GM19035 (cell line): ENCODE results near the gene IL27RA.
A peak's percentile ranks its signal among the peaks of the same experiment; 100 is the strongest.

ENCODE experiments used
- ATAC-seq: cut with Tn5 transposase; IDR thresholded peaks from one replicate; pipeline ENCODE4 v1.9.1; 2021; ENCODE audit not compliant: unreplicated experiment

The IL27RA gene

DNA sequence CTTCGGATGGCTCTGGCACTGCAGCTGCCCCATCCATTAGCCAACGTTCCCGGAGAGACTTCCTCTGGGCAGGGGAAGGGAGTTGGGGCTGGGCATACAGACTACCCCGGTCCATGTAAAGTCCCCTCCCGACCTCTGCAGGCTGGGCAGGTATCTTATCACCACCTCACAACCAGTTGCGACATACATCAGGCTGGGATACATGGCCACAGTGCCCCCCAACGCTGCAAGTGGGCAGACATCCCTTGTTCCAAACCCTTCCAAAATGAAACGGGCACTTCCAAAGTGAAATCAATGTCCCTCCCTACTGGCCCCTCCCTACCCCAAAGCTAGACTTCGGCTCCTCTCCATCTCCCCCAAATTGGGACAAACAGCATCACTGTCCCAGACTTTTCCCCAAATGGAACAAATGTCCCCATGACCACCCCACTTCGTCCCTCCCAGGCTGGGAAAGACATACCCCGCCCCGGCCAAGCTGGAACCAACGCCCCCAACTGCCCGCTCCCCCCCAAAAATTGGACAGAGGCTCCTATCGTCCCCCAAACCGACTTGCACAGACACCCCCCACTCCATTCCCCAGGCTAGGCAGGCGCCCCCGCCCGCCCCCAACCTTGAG lies 25.3 kb downstream of the IL27RA start:
- ATAC-seq = no peak

DNA sequence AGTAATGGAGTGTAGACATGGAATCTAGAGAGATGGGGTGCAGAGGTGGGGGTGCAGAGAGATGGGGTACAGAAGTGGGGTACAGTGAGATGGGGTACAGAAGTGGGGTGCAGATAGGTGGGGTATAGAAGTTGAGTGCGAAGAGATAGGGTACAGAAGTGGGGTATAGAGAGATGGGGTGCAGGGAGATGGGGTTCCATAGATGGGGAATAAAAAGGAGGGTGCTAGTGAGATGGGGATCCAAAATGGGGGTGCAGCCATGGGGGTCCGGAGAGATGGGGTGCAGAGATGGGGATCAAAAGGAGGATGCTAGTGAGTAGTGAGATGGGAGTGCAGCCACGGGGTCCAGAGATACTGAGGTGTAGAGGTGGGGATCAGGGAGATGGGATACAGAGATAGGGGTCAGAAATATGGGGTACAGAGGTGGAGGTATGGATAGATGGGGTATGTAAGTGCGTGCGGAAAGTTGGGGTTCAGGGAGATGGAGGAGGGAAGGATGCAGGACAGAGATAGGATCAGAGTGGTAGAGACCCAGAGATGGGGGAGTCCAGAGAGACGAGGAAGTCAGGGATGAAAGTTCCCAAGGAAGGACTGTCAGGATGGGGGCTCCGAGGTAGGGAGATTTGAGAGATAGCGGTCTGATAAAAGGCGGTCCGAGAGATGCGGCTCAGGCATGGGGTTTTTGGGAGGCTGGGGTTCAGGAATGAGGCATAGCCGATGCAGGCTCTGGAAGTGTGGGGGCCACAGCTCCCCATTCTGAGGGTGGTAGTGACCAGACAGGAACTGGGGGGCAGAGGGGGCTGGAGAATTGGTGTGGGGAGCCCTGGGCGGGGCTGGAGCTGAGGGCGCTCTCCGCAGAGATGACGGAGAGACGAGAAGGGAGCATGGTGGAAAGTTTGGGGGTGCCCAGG lies 26.9 kb downstream of the IL27RA start:
- no peak for ATAC-seq

DNA sequence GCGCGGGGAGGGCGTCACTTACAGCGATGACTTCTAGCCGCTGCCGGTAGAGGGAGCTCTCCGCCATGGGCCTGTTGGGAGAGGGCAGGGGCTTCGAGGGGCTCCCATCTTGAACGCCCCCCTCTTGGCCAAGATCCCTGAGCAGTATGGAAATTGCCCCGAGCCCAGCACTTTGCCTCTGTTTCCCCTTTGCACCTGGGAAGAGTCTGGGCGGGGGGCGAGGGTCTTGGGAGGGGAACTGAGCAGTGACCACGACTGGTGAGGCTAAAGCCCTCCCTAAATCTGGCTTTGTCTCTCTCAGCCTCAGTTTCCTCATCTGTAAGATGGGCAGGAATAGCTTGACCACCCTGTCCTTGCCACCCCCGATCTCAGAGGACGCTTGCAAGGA lies 27.5 kb downstream of the IL27RA start:
- ATAC-seq = no peak

DNA sequence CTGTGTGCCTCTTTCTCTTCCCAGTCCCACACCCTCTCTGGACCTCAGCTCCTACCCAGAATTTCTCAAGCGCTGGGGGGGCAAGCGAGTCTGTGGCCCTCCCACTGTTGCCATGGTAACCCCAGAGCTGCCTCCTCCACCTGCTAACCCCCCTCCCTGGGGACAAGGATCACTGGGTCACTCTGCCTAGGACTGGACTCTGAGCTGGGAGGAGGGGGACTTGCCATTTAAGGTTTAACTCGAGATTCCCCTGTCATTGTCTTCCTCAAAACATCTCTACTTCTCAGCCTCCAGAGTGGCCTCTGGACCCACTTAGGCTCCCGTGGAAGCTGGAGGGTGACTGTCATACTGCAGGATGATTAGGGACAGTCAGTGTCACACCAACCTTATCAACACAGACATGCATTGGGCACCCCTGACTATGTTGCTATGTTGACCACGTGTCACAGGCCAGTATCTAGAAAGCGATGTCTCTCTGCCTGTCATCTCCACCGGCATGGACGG lies 28.1 kb downstream of the IL27RA start:
- ATAC-seq = no peak

DNA sequence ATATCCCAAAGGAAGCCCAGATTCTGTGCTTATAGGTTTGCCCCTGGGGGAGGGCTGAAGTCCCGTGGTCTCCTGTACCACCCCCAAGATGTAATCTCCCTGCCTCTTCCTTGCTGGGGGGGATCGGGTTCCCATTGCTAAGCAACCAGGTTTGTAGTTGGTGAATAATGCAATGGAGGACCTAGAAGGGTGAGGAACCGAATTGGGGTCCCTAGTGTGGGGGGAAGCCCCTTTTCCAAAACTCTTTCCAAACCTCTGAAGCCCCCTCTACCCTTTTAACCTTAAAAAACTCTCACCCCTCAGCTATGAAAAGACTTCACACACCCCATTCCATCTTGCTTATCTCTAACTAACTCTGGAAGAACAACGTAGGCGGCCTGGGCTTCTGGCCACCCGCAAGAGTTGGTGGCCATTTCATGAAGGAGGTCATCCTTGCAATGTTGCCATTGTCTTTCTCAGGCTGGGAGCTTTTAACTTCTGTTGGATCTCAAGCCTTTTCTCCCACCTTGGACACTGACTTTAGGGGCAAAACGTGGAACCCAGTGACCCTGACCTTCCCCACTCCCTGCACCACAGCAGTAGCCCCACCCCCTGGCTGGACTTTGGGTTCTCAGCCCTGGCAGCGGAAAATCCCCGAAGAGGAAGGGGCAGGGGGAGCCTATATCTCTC lies 29.7 kb downstream of the IL27RA start:
- ATAC-seq = no peak

DNA sequence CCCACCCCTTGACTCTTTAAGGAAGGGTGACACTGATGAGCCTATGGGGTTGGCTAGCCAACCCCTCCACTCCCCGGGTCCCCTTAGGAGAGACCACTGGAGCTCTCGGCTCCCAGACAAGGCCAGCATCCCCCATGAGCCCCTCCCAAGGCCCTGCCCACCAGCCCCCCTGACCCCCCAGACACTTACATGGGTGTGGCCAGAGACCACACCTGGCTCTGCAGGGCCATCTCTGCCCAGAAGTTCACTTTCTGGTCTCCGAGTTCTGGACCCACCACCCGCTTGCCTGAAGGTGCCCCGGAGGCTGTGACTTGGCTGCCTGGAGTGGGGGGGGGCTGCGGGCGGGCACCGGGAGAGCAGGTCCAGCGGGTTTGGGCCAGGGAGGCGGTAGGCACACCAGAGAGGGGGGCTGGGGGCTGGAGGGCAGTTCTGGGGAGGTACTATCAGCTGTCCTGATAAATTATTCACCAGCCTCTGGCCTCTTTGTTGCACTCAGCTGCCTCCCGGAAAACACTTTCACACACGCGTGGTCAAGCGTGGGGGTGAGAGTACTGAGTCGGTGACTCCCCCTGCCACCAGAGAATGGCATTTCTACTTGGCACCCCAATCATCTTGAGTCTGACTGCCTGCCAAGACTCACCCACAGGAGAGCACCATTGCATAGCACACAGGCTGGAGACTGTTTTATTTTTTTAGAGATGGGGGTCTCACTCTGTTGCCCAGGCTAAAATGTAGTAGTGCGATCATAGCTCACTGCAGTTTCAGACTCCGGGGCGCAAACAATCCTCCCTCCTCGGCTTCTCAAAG lies 30.4 kb downstream of the IL27RA start, which contains the start of gene PALM3:
Gene PALM3, minus strand, starts transcription at position 326 of the 807 bp plus-strand sequence. Its CDS starts 96 bp downstream, at position 230.
- no peak for ATAC-seq

DNA sequence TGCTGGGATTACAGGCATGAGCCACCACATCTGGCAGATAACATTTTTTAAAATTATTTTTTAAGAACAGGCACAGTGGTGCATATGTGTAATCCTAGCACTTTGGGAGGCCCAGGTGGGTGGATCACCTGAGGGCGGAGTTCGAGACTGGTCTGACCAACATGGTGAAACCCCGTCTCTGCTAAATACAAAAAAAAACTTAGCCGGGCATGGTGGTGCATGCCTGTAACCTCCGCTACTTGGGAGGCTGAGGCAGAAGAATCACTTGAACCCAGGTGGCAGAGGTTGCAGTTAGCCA lies 30.9 kb downstream of the IL27RA start:
- ATAC-seq = no peak

DNA sequence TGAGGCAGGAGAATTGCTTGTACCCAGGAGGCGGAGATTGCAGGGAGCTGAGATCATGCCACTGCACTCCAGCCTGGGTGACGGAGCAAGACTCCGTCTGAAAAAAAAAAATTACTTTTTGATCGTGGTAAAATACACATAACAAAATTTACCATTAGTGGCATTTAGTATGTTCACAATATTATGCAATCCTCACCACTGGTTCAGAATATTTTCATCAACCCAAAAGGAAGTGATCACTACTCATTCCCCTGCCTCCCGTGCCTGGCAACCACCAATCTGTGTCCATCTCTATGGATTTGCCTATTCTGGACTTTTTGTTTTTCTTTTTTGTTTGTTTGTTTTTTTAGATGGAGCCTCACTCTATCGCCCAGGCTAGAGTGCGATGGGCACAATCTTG lies 31.5 kb downstream of the IL27RA start:
- no peak for ATAC-seq

DNA sequence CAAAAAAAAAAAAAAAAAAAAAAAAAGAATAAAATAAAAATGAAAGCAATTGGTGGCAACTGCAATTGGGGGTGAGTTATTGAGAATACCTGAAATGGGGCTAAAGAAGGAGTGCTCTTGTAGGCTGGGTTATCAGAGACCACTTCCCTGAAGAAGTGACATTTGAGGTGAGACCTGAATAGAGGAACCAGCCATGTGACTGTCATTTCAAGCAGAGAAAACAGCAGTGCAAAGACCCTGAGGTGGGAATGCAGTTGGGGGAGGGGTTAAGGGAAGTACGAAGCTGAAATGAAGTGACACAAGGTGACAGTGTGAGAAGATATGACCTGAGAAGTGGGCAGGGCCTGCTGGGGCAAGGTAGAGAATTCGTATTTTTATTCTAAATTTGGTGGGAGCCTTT lies 34.6 kb downstream of the IL27RA start:
- no peak for ATAC-seq

DNA sequence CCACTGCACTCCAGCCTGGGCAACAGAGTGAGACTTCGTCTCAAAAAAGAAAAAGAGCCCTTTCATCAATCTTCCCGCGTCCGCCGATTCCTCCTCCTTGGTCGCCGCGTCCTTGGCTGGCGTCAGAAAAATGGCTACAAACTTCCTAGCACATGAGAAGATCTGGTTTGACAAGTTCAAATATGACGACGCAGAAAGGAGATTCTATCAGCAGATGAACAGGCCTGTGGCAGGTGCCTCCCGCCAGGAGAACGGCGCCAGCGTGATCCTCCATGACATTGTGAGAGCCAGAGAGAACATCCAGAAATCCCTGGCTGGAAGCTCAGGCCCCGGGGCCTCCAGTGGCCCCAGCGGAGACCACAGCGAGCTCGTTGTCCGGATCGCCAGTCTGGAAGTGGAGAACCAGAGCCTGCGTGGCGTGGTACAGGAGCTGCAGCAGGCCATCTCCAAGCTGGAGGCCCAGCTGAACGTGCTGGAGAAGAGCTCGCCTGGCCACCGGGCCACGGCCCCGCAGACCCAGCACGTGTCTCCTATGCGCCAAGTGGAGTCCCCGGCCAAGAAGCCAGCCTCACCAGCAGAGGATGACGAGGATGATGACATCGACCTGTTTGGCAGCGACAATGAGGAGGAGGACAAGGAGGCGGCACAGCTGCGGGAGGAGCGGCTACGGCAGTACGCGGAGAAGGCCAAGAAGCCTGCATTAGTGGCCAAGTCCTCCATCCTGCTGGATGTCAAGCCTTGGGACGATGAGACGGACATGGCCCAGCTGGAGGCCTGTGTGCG lies 38.9 kb downstream of the IL27RA start:
- ATAC-seq = no peak

DNA sequence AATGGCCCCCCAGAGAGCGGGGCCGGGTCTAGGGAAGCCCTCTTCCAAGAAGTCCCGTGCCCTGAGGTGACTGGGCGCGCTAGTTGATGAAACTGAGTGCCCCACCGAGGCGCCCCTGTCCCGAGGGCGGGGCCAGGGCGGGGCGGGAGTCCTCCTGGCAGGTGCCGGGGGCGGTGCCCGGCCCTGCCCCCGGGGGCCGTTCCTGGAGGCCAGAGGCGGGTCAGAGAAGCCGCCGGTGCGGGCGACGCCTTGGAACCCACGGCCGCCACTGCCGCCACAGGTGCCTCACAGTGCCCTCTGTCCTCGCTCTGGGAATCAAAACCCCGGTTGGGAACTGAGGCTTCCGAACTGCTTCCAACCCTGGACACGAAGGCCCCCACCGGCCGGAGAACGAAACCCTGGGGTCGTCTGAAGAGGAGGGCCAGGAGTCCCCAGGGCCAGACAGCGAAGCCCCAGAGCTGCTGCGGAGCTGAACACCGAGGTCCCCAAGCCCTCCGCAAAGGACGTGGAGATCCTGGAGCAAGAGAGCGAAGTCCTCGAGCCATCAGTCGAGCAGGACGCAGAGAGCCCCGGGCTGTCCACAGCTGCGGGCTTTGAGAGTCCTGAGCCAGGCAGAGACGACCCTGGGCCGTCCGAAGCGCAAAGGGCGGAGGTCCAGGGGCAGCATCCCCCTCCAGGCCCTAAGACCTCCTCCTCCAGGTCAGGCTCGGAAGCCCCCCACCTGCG lies 41.1 kb downstream of the IL27RA start, which contains the start of gene MISP3:
Gene MISP3, plus strand, starts transcription at position 252 of the 726 bp plus-strand sequence. CDS start 524 bp downstream, outside the sequence.
- peak; percentile 3 for ATAC-seq

DNA sequence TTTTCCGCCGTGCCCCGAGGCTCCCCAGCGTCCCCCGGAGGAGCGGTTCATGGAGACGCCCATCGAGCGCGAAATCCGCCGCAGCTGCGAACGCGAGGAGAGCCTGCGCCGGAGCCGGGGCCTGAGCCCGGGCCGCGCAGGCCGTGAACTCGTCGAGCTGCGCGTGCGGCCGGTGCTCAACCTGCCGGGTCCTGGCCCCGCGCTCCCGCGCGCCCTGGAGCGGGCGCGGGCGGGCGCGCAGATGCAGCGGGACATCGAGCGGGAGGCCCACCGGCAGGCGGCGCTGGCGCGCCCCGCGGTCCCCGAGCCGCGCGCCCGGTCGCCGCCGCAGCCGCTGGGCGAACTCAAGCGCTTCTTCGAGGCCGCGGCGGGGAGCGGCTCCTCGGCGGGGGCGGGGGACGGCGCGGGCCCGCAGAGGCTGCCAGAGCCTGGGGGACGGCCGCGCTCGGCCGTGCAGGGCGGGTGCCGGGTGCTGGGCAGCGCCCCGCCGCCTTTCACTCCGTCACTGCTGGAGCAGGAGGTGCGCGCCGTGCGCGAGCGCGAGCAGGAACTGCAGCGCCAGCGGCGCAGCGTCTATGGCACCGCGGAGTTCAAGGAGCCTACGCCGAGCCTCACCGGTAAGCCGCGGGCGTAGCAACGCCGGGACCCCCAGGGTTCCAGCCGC lies 41.8 kb downstream of the IL27RA start:
- ATAC-seq = peak; percentile 55

DNA sequence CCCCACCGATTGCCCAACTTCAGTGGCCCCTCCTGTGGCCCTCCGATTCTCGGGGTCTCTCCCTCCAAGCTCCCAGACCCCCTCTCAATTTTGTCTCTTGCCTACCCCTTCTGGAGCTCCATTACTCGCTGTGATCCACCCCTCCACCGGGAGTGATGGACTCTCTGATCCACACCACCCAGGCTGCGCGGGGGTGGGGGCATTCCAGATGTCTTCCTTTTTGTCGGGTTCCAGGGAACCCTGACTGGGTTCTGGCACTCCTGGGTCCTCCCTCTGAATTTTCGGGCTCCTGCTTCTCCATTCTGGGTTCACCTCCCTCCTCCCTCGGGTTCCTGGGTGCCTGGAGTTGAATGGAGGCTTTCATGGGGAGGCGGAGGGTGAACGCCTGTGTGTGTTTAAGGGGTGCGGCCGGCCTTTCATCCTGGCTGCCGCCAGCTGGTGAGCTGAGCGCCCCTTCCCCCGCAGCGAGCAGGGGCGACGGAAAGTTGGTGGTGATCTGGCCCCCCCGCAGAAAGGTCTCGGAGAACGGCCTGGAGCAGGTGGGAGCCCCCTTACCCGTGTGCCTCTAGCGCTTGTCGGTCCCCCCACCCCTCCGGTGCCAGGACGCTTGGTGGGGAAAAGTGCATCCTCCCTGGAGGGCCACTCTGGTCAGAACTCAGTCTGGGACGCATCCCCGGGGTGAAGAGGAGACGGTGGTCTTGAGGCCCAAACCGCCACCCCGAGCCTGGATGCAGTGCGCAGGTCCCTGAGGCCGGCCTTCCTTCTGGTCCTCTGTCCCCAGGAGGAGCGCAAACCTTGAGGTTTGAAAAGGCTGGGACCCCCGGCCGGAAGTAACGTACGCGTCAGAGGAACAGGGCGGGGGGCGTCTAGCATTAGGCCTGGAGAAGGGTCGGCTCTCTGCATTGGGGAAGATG lies 42.6 kb downstream of the IL27RA start:
- no peak for ATAC-seq

DNA sequence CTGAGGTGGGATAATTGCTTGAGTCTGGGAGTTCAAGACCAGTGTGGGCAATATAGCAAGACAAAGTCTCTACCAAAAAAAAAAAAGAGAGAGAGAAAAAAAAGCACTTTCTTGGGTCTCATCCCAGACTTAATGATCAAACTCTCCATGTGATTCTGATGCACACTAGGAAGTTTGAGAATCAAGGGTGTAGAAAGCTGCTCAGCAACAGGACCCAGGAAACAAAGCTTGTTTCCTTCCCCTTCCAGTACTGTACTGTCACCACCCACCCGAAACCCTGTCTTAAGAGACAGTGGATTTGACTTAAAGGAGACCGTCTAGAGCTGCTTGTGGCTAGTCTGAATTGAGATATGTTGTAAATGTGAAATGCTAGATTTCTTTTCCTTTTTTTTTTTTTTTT lies 46.8 kb downstream of the IL27RA start:
- ATAC-seq = no peak

DNA sequence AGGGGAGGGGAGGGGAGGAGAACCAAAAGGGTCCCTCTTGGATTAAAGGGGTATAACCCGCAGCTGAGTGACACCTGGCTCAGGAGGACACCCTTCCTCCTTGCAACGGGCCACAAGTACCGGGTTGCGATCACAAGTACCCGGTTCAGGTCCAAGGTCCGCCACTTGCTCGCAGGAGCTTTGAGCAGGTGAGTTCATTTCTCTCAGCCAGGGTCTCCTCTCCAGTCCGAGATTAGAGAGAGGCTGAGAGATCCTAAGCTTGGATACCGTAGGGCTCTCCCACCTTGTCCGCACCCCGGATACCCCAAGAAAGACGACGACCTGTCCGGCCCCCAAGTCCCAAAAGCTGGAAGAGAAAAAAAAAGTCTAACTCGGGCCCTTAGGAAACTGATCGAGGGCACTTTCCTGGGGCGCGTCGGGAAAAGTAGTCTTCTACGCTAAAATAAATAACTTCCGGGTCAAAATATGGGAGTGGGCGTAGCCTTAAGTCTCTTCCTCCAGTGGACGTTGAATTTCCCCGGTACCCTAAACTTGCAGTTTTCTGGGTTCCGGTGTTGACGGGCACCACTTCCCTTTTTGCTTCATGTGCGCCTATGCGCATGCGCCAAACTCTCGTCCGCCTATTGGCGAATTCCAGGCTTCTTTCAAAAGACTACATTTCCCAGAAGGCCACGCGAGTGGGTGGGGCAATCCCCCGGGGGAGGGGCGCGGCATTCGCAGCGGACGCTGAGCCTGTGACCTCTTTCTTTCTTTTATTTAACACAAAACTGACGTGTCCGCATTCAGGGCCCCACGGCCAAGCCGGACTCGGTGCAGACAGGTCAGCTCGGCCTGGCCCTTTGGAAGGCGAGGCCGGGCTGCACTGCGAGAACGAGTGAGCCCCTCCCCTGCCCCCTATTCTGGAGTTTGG lies 49.6 kb downstream of the IL27RA start:
- peak; percentile 93 for ATAC-seq

DNA sequence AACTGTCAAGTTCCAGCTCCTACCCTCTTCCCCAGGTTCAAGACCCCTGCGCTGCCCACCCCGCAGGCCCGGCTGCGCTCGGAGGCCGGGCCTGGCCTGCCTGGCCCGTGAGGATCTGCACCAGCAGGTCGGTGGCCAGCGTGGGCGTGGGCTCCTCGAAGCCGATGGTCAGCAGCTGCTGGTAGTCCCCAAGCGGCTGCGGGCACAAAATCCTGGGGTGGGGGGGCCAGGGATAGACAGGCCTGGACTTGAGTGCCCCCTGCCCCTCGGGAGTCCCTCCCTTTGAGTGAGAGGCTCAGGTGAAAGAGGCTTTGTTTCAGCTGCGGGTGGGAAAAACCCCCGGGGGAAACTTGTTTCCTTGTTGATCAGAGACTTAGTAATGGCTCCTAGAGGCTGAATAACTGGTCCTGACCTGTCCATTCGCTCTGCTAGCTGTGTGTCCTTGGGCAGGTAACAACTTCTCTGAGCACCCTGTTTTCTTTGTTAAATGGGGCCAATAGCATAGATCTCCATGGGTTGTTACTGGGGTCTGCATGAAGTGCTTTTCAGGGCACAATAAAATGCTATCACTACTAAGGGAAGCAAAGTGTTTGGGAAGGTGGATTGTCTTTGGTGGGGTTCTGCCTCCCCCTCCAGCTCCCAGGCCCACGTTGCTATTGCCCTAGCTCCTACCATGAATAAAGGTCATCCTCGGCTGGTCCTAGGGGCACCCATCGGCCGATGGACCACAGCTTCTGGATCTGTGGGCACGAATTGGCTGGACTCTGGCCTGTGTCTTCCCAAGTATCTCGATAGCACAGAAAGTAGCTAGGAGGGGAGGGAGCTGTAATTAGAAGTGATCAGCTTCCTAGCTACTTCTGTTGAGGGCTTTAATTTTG lies 50.5 kb downstream of the IL27RA start:
- peak; percentile 4 for ATAC-seq
